GM10847 (cell line): Measurements from ENCODE around the gene SIGLEC10.

Source experiments
- POLR2A ChIP-seq: IDR thresholded peaks from 2 replicates; pipeline ENCODE4 v1.6.1; 2011; ENCODE audit not compliant: insufficient read length; ENCODE audit errors: extremely low read depth

Gene SIGLEC10

DNA sequence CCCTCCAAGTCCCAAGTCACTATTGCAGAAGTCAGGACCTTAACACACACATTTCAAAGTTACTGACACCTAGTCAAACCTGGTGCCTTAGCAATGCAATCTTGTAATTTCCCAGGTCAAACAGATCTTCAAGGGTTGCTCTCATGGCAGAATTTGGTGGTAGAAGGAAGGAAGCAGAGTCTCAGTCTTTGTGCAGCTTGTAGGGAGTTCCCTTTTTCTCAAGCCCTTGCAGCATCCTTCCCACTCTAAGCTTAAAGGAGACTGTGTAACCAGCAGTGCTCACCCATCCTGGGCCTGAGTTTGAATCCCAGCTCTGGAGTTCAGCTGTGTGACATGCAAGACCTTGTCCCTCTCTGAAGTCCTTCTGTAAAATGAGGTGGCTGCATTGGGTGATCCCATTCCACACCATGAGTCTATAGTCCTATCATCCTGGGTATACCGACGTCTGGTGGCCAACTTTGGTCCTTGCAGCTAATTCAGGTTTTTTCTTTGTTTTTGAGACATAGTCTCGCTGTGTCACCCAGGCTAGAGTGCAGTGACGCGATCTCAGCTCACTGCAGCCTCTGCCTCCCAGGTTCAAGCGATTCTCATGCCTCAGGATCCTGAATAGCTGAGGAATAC lies 9.8 kb downstream of the SIGLEC10 start:
- TF ChIP-seq POLR2A, result no peak

GRCh38 chr19:51402117-51402516 lies 15.3 kb downstream of the SIGLEC10 start:
- no peak for TF ChIP-seq POLR2A

DNA sequence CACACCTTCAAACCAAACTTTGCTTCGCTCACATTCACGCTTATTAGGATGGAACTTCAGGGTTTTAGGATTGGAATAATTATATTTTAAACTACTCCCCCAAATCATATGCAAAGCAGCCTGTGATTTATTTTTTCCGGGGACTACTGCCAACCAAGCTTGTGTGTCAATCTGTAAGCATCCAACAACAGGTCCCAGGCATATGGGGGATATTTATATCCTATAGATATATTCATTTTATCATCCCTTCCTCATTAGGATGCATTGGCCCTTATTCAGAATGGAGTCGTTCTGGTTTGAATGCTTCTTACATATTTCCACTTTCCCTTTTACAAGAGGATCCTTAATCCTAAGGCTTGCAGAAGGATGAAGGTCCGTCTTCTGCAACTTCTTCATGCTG lies 18.2 kb downstream of the SIGLEC10 start:
- TF ChIP-seq POLR2A, result no peak

GRCh38 chr19:51398096-51398704 lies 19.2 kb downstream of the SIGLEC10 start:
- TF ChIP-seq POLR2A, result no peak

DNA sequence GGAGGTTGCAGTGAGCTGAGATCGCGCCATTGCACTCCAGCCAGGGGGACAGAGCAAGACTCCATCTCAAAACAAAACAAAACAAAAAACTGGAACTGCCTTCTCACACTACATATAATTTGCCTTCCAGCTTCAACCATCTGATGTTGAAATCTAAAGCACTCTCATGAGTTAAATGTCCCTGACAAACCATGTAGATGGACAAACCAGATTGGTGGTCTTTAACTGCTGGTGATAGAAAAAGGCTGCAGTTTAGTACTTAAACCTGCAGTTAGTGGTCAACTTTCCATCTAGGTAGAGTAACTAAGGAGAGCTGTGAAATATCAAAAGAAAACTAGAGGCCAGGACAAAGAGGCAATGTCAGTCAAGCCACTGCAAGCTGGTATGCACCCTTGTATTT lies 21.3 kb downstream of the SIGLEC10 start:
- no peak for TF ChIP-seq POLR2A

DNA sequence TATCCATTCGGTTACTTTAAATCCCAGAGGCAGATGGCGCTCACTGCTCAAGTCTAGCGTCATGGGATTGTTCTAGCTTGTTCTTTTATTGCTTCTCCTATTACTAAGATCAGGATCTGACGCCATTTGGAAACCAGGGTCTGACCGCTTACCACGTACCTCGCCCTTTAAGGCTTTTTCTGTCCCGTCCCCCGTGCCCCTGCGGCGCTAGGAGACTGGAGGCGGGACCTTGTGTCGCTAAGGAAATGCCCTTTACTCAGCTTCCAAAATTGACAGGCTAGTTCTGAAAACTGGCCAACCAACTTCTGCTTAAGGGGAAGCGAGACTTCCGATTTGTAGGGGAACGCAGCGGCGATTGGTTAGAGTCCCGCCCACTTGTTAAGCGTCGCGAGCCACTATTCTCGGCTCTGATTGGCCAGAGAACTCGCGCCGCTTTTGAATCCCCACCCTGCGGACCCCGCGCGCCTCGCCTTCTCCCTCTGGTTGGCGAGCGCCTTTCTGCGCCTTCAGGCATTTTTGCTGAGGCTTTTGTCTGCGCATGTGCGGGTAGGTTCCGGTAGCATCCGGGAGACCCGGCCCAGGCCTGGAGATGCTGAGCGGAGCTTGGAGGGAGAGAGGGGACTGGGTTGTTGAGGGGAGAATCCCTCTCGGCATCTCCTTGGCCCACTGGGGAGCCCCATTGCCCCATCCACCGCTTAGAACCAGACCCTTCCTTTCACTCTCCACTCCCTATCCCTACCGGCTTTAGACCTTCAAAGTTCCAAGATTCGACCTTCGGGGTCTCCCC lies 23.2 kb downstream of the SIGLEC10 start:
- peak; percentile 75 for TF ChIP-seq POLR2A

- TF ChIP-seq POLR2A, result no peak
These were observed 24.7 kb downstream of the SIGLEC10 start for GRCh38 chr19:51392701-51393100.

GRCh38 chr19:51391073-51391611 lies 26.3 kb downstream of the SIGLEC10 start:
- TF ChIP-seq POLR2A, result no peak

DNA sequence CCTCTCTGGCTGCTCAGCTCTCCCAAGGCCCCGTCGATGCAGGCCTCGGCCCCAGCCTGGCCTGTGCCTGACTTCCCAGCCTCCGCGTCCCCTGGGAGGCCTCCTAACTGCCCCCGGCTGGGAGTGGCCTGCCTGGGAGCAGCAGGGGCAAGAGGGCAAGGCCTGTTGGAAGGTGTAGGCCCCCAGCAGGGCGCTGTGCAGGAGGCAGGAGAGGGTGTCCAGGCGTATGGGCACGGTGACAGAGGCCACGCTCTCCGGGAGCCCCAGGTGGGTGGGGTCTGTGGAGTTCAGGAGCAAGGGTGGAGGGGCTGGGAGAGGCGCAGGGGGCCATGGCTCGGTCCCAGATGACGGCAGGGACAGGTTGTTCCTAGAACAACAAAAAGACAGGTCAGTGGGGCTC lies 28.3 kb downstream of the SIGLEC10 start:
- TF ChIP-seq POLR2A, result no peak

DNA sequence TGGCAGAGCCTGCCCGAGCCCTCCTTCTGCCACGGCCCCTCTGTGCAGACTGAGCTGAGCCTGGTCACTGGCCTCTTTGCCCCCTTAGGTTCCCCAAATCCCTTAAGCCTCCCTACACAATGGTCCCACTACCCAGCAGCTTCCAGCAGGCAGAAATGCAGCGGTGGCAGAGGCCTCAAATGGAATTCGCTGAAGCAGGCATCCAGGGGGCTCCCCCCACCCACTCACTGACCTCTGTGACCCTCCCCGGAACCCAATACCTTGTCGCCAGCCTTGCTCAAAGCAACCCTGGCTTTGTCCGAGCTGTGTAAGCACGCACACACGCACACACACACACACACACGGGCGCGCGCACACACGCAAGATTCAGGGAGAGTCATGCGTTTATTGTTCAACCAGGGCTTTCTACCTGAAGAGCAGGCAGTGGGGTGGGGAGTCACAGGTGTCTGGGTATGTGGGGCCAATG lies 29.5 kb downstream of the SIGLEC10 start, which contains the start of gene LIM2:
TSS of gene LIM2 (minus strand) at position 51 of the 466 bp plus-strand sequence. CDS start 531 bp downstream, outside the sequence.
- TF ChIP-seq POLR2A, result no peak

DNA sequence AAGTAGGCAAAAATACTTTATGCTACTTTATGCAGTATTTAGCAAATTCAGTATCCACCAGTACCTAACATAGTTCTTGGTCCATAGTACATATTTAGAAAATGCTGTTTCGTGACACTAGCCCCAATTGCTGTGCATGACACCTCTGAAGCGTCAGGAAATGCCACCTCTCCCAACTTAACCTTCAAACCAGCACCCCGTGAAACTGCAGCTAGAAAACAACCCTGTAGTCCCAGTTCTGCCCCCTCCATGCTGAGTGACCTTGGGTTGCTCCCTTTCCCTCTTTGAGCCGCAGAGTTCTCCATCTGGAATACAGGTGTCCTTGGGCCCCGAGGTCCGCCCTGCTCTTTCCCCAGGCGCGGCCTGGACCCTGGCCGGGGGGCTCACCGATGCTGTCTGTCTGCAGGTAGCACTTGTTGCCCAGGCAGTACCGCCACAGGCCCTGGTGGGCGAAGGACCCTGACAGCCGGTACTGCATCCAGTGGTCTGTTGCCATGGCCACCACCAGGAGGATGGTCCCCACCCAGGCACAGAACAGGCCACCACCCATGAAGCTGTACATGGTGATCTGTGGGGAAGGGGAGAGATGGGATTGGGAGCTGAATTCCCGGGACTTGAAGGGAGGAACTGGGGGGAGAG lies 30.4 kb downstream of the SIGLEC10 start:
- TF ChIP-seq POLR2A, result no peak

DNA sequence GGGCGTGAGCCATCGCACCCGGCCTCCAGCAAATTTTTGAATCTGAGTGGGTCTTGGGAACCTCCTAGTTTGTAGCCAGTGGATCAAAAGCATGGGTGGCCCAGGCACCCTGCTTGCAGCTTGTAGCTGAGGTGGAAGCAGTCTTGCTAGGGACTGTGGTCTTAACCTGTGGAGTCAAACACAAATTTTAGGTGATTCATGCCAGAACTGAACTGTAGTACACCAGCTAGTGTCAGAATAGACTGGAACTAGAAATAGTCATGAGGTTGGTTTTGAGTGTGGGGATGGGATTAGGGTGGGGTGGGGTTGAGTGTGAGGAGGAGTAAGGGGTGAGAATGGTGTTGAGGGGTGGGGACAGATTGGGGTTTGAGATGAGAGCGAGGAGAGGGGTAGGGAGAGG lies 35.4 kb downstream of the SIGLEC10 start:
- TF ChIP-seq POLR2A, result no peak

- no peak for TF ChIP-seq POLR2A
These were observed 37.1 kb downstream of the SIGLEC10 start for GRCh38 chr19:51380379-51380778.

GRCh38 chr19:51377422-51377821 lies 40.0 kb downstream of the SIGLEC10 start:
- TF ChIP-seq POLR2A, result no peak

DNA sequence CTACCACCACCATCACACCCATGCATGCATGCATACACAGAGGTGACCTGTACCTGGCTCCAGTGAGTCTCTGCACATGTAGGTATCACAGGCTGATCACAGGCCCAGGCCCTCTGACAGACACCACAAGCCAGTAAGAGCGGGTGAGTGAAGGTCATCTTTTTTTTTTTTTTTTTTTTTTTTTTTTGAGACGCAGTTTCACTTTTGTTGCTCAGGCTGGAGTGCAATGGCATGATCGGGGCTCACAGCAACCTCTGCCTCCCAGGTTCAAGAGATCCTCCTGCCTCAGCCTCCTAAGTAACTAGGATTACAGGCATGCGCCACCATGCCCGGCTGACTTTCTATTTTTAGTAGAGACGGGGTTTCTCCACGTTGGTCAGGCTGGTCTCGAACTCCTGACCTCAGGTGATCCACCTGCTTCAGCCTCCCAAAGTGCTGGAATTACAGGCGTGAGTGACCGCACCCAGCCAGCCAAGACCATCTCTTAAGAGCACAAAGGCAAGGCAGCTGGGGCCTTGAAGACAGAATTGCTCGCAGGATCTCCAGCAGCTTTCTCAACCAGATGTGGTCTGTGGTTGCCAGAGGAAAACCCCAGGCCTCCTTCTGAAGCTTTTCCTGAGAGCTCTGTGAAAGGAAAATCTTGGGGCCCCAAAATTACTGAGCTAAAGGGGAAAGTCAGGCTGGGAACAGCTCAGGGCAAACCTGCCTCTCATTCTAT lies 41.8 kb downstream of the SIGLEC10 start:
- TF ChIP-seq POLR2A, result no peak
